IMR-90 (cell line): Measurements from ENCODE around the gene S100A6. TPM values are rescaled to one million over a fixed set of nuclear protein-coding genes. Genes with fewer than 3 reads are reported as not detected.
A peak's percentile ranks its signal among the peaks of the same experiment; 100 is the strongest.

Experiments used
- ATAC-seq: fragments of 200-7000 bp; cut with Tn5 transposase; 2 replicates; pipeline ENCODE4 v1.9.1; 2020; ENCODE audit warnings: low read depth, mild to moderate bottlenecking, moderate library complexity
- BruUV-seq: library from RNA; stranded (reverse); fragments of 400-500 nt; replicated peaks from 2 replicates; lab custom pipeline; 2021; lab: Mats Ljungman, UMichigan
- CTCF ChIA-PET: fragments of 300-600 bp; formaldehyde crosslinking; extraction: SDS; loops from one replicate; lab custom pipeline; 2021; ENCODE audit warnings: antibody characterized with exemption; lab: Yijun Ruan, JAX
- POLR2A ChIA-PET: fragments of 300-600 bp; sonication (Branson Sonifier 250); formaldehyde crosslinking; loops from one replicate; lab custom pipeline; 2022; ENCODE audit warnings: antibody characterized with exemption; ENCODE audit not compliant: unreplicated experiment; lab: Charles Lee
- DNase-seq: peaks from one replicate; pipeline ENCODE4 v3.0.0; 2013
- H2AFZ ChIP-seq: replicated peaks from 2 replicates; pipeline ENCODE3; 2013; ENCODE audit warnings: low read length, mild to moderate bottlenecking; ENCODE audit not compliant: poor library complexity
- H2AK5ac ChIP-seq: 2 replicates; pipeline ENCODE4 v1.6.1; 2013; ENCODE audit warnings: low read depth, low read length, inconsistent platforms
- H2AK9ac ChIP-seq: replicated peaks from 2 replicates; pipeline ENCODE3; 2013; ENCODE audit warnings: mild to moderate bottlenecking, low read depth, low read length, moderate library complexity; ENCODE audit not compliant: poor library complexity
- H2BK120ac ChIP-seq: 2 replicates; pipeline ENCODE4 v1.6.1; 2013; ENCODE audit warnings: low read depth, low read length, inconsistent platforms
- H2BK15ac ChIP-seq: 3 replicates; pipeline ENCODE4 v1.6.1; 2013; ENCODE audit warnings: low read depth, low read length, inconsistent platforms
- H2BK20ac ChIP-seq: 2 replicates; pipeline ENCODE4 v1.6.1; 2013; ENCODE audit warnings: low read depth, mild to moderate bottlenecking, inconsistent platforms, low read length, moderate library complexity
- H2BK5ac ChIP-seq: 2 replicates; pipeline ENCODE4 v1.6.1; 2013; ENCODE audit warnings: mild to moderate bottlenecking, low read depth, low read length, inconsistent platforms; ENCODE audit not compliant: poor library complexity, severe bottlenecking
- H3K14ac ChIP-seq: replicated peaks from 2 replicates; pipeline ENCODE4 v1.6.1; 2013; ENCODE audit warnings: low read depth, low read length, inconsistent platforms
- H3K18ac ChIP-seq: 2 replicates; pipeline ENCODE4 v1.6.1; 2013; ENCODE audit warnings: low read depth, low read length, control low read depth
- H3K23ac ChIP-seq: 2 replicates; pipeline ENCODE4 v1.6.1; 2013; ENCODE audit warnings: low read depth, low read length, inconsistent platforms
- H3K27ac ChIP-seq: 2 replicates; pipeline ENCODE4 v1.5.1; 2013; ENCODE audit warnings: mild to moderate bottlenecking, control low read depth, low read length; ENCODE audit not compliant: insufficient read depth
- H3K27me3 ChIP-seq: 2 replicates; pipeline ENCODE4 v1.6.1; 2013; ENCODE audit warnings: low read length; ENCODE audit not compliant: control insufficient read depth, insufficient read depth
- H3K36me3 ChIP-seq: 2 replicates; pipeline ENCODE4 v1.6.1; 2013; ENCODE audit warnings: low read length, mixed read lengths; ENCODE audit not compliant: control insufficient read depth, insufficient read depth
- H3K4ac ChIP-seq: 2 replicates; pipeline ENCODE4 v1.6.1; 2013; ENCODE audit warnings: low read depth, low read length, inconsistent platforms
- H3K4me1 ChIP-seq: 2 replicates; pipeline ENCODE4 v1.6.1; 2013; ENCODE audit warnings: low read length, mixed read lengths; ENCODE audit not compliant: control insufficient read depth, insufficient read depth
- H3K4me2 ChIP-seq: 2 replicates; pipeline ENCODE4 v1.6.1; 2013; ENCODE audit warnings: low read depth, mild to moderate bottlenecking, control low read depth, low read length, moderate library complexity
- H3K4me3 ChIP-seq: 2 replicates; pipeline ENCODE4 v1.5.1; 2013; ENCODE audit warnings: low read depth, mild to moderate bottlenecking, control low read depth, low read length, moderate library complexity; ENCODE audit not compliant: insufficient read depth
- H3K56ac ChIP-seq: 2 replicates; pipeline ENCODE4 v1.6.1; 2013; ENCODE audit warnings: low read length, inconsistent platforms; ENCODE audit not compliant: insufficient read depth; ENCODE audit errors: extremely low read depth
- H3K79me1 ChIP-seq, 2 experiments: 2 replicates each; pipeline ENCODE4 v1.6.1; 2013; ENCODE audit warnings: low read length in 2 of 2, inconsistent platforms in 1 of 2, low read depth in 1 of 2
- H3K9ac ChIP-seq: 2 replicates; pipeline ENCODE4 v1.6.1; 2013; ENCODE audit warnings: low read depth, low read length, control low read depth
- H3K9me1 ChIP-seq: 2 replicates; pipeline ENCODE4 v1.6.1; 2013; ENCODE audit warnings: low read length, inconsistent platforms; ENCODE audit not compliant: insufficient read depth
- H3K9me3 ChIP-seq: 2 replicates; pipeline ENCODE4 v1.6.1; 2013; ENCODE audit warnings: low read length; ENCODE audit not compliant: control insufficient read depth, insufficient read depth
- H4K20me1 ChIP-seq: 2 replicates; pipeline ENCODE4 v1.6.1; 2013; ENCODE audit warnings: low read length, inconsistent platforms; ENCODE audit not compliant: insufficient read depth
- H4K5ac ChIP-seq: 2 replicates; pipeline ENCODE4 v1.6.1; 2013; ENCODE audit warnings: mild to moderate bottlenecking, low read depth, low read length, control low read depth
- H4K8ac ChIP-seq, 2 experiments: 2 replicates each; pipeline ENCODE4 v1.6.1; 2013; ENCODE audit warnings: low read depth in 2 of 2, low read length in 2 of 2, control low read depth in 1 of 2, inconsistent platforms in 1 of 2
- H4K91ac ChIP-seq: 2 replicates; pipeline ENCODE4 v1.6.1; 2013; ENCODE audit warnings: low read depth, low read length, inconsistent platforms; ENCODE audit not compliant: insufficient read depth
- CEBPB ChIP-seq: IDR thresholded peaks from 2 replicates; pipeline ENCODE4 v1.6.1; 2012; ENCODE audit warnings: low read depth, low read length, improper control_type of control experiment
- FOS ChIP-seq: fragments of 150-350 bp; IDR thresholded peaks from 2 replicates; pipeline ENCODE4 v1.6.1; 2016; ENCODE audit warnings: low read depth, low read length
- MAFK ChIP-seq: IDR thresholded peaks from 2 replicates; pipeline ENCODE4 v1.6.1; 2012; ENCODE audit warnings: low read depth, low read length, improper control_type of control experiment
- RCOR1 ChIP-seq: IDR thresholded peaks from 2 replicates; pipeline ENCODE4 v1.6.1; 2012; ENCODE audit warnings: mild to moderate bottlenecking, low read length, improper control_type of control experiment; ENCODE audit not compliant: insufficient replicate concordance
- RFX5 ChIP-seq: IDR thresholded peaks from 2 replicates; pipeline ENCODE4 v1.8.0; 2012; ENCODE audit warnings: low read depth, mild to moderate bottlenecking, low read length, moderate library complexity
- SMC3 ChIP-seq: fragments of 150-350 bp; IDR thresholded peaks from 2 replicates; pipeline ENCODE4 v1.6.1; 2016; ENCODE audit warnings: low read depth, mild to moderate bottlenecking, antibody characterized with exemption, low read length, moderate library complexity
- whole genome bisulfite sequencing, 2 experiments: methylation state at CpG; one replicate each; pipeline versions ENCODE4 v1.1.5 to v1.1.7; 2013; ENCODE audit warnings: missing lambda C conversion rate in 2 of 2; ENCODE audit not compliant: insufficient read length in 1 of 2; ENCODE audit errors: extremely low coverage in 2 of 2; 5-methylcytosine and 5-hydroxymethylcytosine counted together
- dilution Hi-C: fragments of 300-500 bp; cut with HindIII; formaldehyde crosslinking; loops from one replicate; pipeline ENCODE4 v1.14.3; 2018; ENCODE audit warnings: low sequenced_read_pairs; ENCODE audit not compliant: unreplicated experiment
- in situ Hi-C: fragments of 300-500 bp; cut with MboI; formaldehyde crosslinking; loops from 3 replicates; pipeline ENCODE4 v1.14.3; 2019; ENCODE audit warnings: low sequenced_read_pairs, inconsistent platforms, mixed read lengths
- intact Hi-C: fragments of 100-400 bp; cut with micrococcal nuclease; formaldehyde crosslinking; loops from 2 replicates; pipeline ENCODE4 v1.10.0; 2022
- polyA plus RNA-seq, 3 experiments: library from polyadenylated mRNA; depleted of rRNA; stranded (reverse); fragments of >200 nt; gene quantifications; 2 replicates each; pipeline ENCODE4 v1.2.3, GENCODE V29; 2012; ENCODE audit warnings: low replicate concordance in 1 of 3
- total RNA-seq: library from RNA; depleted of rRNA; stranded (reverse); fragments of >200 nt; gene quantifications from 2 replicates; pipeline ENCODE4 v1.2.3, GENCODE V29; 2012
- TF ChIP-seq, protein P1 (sequence below): fragments of 150-350 bp; IDR thresholded peaks from 2 replicates; pipeline ENCODE4 v1.6.1; 2017; ENCODE audit warnings: mild to moderate bottlenecking, antibody characterized with exemption, low read length, low read depth

S100A6 gene
- total and polyA plus RNA-seq, 2 of the 4 experiments (the other 2 are of a cell fraction) = 373 to 1,755 TPM

GRCh38 chr1:153540394-153541361 is 4.9 kb upstream of the S100A6 start, which contains the start of gene S100A5:
S100A5 (minus strand) TSS chr1:153540934; CDS start chr1:153540191, 743 bp downstream.
- no peak for TF ChIP-seq FOS
- TF ChIP-seq, protein P1, sequence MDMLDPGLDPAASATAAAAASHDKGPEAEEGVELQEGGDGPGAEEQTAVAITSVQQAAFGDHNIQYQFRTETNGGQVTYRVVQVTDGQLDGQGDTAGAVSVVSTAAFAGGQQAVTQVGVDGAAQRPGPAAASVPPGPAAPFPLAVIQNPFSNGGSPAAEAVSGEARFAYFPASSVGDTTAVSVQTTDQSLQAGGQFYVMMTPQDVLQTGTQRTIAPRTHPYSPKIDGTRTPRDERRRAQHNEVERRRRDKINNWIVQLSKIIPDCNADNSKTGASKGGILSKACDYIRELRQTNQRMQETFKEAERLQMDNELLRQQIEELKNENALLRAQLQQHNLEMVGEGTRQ = no peak
- no peak for TF ChIP-seq RFX5
- no peak for TF ChIP-seq CEBPB
- TF ChIP-seq SMC3 = no peak
- TF ChIP-seq RCOR1 = no peak
- TF ChIP-seq MAFK = no peak
- Histone ChIP-seq H3K4me3 (no peak within 1 kb of the TSS), H4K20me1 (no peaks in the 10 kb centered on the region), H3K4me1 (peaks cover 33% of the 10 kb centered on the region), H2AK5ac (peak within 1 kb of the TSS; percentile 94), H4K5ac (peak within 1 kb of the TSS; percentile 44; the same call in 1 of the 2 replicates), H2BK120ac (peak within 1 kb of the TSS; percentile 77), H3K56ac (no peak within 1 kb of the TSS), H2AFZ (peak within 1 kb of the TSS; percentile 87), H3K23ac (peak within 1 kb of the TSS; percentile 66; the same call in 1 of the 2 replicates), H4K91ac (peak within 1 kb of the TSS; percentile 77), H3K79me1 (peaks cover 5 to 38% of the 10 kb centered on the region in 2 experiments; a peak in 3 of 4 replicates), H3K4ac (peak within 1 kb of the TSS; percentile 83), H3K14ac (peak within 1 kb of the TSS; percentile 73), H4K8ac (peak within 1 kb of the TSS; percentile 8 to 89), H3K27ac (no peak within 1 kb of the TSS), H3K9me1 (peaks cover 50% of the 10 kb centered on the region), H3K36me3 (no peaks in the 10 kb centered on the region), H2BK15ac (peak within 1 kb of the TSS; percentile 69; the same call in 2 of the 3 replicates), H3K18ac (no peak within 1 kb of the TSS), H3K9ac (no peak within 1 kb of the TSS), H3K4me2 (no peak within 1 kb of the TSS), H3K27me3 (no peaks in the 10 kb centered on the region), H2BK20ac (peak within 1 kb of the TSS; percentile 85), H2AK9ac (peak within 1 kb of the TSS; percentile 97), H2BK5ac (peak within 1 kb of the TSS; percentile 27), H3K9me3 (no peaks in the 10 kb centered on the region)
- BruUV-seq = no TSS peak
- peak; percentile 55 for DNase-seq
- intact Hi-C loops = no loop called here
- ChIA-PET POLR2A (interaction anchor here (1.4 kb wide), 1 partner anchor 26 kb away, joined by 5 read pairs; no protein-coding TSS in a partner anchor), CTCF (interaction anchor here (1.2 to 1.4 kb wide), 2 partner anchors 8 to 12 kb away, joined by 3 read pairs; no protein-coding TSS in a partner anchor)
- ATAC-seq = no peak
- dilution Hi-C loops = no loop called here
- no CpG with 5 or more reads among the region's 11 CpGs for WGBS, 2 experiments
- in situ Hi-C loops = loop anchor here (25.0 kb wide), 1 partner anchor 422 kb away; the partner anchor contains the start of genes CREB3L4, CRTC2 and SLC39A1
